Keratinocyte (primary cell): ENCODE results near the gene PTER.

Experiments
- EZH2 ChIP-seq: IDR thresholded peaks from one replicate; pipeline ENCODE4 v1.6.1; 2012; ENCODE audit warnings: inconsistent platforms, mild to moderate bottlenecking, low read length, moderate library complexity
- TF ChIP-seq, protein P1 (sequence below), 3 experiments: IDR thresholded peaks in 1 of 3; conservative IDR thresholded peaks in 1 of 3; optimal IDR thresholded peaks in 1 of 3; 2 replicates in 2 of 3; 3 replicates in 1 of 3; pipeline versions ENCODE3 to v1.5.1; 2011; ENCODE audit warnings: low read length in 3 of 3, mild to moderate bottlenecking in 3 of 3, moderate library complexity in 2 of 3, control low read depth in 1 of 3, inconsistent platforms in 1 of 3; ENCODE audit not compliant: insufficient read depth in 2 of 3; ENCODE audit errors: extremely low read depth in 1 of 3

DNA sequence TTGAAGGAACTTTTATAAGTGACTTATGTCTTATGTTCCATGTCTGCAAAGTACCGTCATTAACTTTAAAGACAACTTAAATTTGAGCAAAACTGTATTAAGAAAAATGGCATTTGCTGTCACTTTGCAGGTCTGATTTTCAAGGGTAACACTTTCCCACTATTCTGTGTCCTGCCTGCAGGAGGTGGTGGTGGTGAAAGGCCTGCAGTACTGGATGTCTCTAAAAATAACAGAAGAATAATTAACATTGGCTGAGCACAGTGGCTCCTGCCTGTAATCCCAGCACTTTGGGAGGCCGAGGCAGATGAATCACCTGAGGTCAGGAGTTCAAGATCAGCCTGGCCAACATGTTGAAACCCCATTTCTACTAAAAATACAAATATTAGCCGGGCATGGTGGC is 13.2 kb upstream of the PTER start:
- TF ChIP-seq, protein P1, sequence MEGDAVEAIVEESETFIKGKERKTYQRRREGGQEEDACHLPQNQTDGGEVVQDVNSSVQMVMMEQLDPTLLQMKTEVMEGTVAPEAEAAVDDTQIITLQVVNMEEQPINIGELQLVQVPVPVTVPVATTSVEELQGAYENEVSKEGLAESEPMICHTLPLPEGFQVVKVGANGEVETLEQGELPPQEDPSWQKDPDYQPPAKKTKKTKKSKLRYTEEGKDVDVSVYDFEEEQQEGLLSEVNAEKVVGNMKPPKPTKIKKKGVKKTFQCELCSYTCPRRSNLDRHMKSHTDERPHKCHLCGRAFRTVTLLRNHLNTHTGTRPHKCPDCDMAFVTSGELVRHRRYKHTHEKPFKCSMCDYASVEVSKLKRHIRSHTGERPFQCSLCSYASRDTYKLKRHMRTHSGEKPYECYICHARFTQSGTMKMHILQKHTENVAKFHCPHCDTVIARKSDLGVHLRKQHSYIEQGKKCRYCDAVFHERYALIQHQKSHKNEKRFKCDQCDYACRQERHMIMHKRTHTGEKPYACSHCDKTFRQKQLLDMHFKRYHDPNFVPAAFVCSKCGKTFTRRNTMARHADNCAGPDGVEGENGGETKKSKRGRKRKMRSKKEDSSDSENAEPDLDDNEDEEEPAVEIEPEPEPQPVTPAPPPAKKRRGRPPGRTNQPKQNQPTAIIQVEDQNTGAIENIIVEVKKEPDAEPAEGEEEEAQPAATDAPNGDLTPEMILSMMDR (optimal IDR thresholded peaks at IDR 0.05 in 1 of 3, IDR thresholded peaks at IDR 0.05 in 1 of 3, conservative IDR thresholded peaks at IDR 0.05 in 1 of 3; ENCODE audit: extremely low read depth in 1 of 3, insufficient read depth in 2 of 3, low read length in 3 of 3) = no peak
- TF ChIP-seq EZH2 = no peak
